GM12878 (cell line): ENCODE data around the gene C16orf95.

Source experiments
- BACH1 ChIP-seq: fragments of 450-650 bp; IDR thresholded peaks from 2 replicates; pipeline ENCODE4 v1.6.1; 2017; ENCODE audit warnings: mild to moderate bottlenecking, borderline replicate concordance
- CTCF ChIP-seq, 3 experiments: IDR thresholded peaks in 2 of 3; conservative IDR thresholded peaks in 1 of 3; 2 replicates each; pipeline ENCODE4 v1.5.1; 2011; ENCODE audit warnings: low read depth in 3 of 3, low read length in 3 of 3, mild to moderate bottlenecking in 3 of 3, control low read depth in 2 of 3, moderate library complexity in 2 of 3, inconsistent platforms in 1 of 3, mixed read lengths in 1 of 3; ENCODE audit not compliant: control insufficient read depth in 2 of 3, insufficient read depth in 1 of 3; ENCODE audit errors: extremely low read depth in 1 of 3
- FOS ChIP-seq: IDR thresholded peaks from 3 replicates; pipeline ENCODE4 v1.6.1; 2011; ENCODE audit warnings: borderline replicate concordance; ENCODE audit not compliant: insufficient read length; ENCODE audit errors: extremely low read depth
- KDM1A ChIP-seq: fragments of 200-600 bp; sonication (generic); IDR thresholded peaks from 2 replicates; pipeline ENCODE4 v1.6.1; 2016; ENCODE audit warnings: borderline replicate concordance
- MEF2A ChIP-seq: IDR thresholded peaks from 2 replicates; pipeline ENCODE4 v1.6.1; 2011; ENCODE audit warnings: low read depth, mild to moderate bottlenecking, low read length, moderate library complexity; ENCODE audit not compliant: insufficient read depth
- NFXL1 ChIP-seq: fragments of 450-650 bp; IDR thresholded peaks from 2 replicates; pipeline ENCODE4 v1.6.1; 2017; ENCODE audit warnings: antibody characterized with exemption, mild to moderate bottlenecking, borderline replicate concordance
- POLR2A ChIP-seq: IDR thresholded peaks from 2 replicates; pipeline ENCODE4 v1.6.1; 2011; ENCODE audit warnings: low read depth, mild to moderate bottlenecking, low read length
- TF ChIP-seq, protein P1 (sequence below): fragments of 450-650 bp; IDR thresholded peaks from 2 replicates; pipeline ENCODE4 v1.6.1; 2018; ENCODE audit warnings: borderline replicate concordance, mild to moderate bottlenecking; ENCODE audit not compliant: partially characterized antibody
- TF ChIP-seq, protein P2 (sequence below): IDR thresholded peaks from 2 replicates; pipeline ENCODE4 v1.6.1; 2011; ENCODE audit warnings: mild to moderate bottlenecking, low read depth, low read length, moderate library complexity; ENCODE audit not compliant: insufficient replicate concordance
- TF ChIP-seq, protein P3 (sequence below): fragments of 450-650 bp; IDR thresholded peaks from 2 replicates; pipeline ENCODE4 v1.6.1; 2016; ENCODE audit warnings: mild to moderate bottlenecking

DNA sequence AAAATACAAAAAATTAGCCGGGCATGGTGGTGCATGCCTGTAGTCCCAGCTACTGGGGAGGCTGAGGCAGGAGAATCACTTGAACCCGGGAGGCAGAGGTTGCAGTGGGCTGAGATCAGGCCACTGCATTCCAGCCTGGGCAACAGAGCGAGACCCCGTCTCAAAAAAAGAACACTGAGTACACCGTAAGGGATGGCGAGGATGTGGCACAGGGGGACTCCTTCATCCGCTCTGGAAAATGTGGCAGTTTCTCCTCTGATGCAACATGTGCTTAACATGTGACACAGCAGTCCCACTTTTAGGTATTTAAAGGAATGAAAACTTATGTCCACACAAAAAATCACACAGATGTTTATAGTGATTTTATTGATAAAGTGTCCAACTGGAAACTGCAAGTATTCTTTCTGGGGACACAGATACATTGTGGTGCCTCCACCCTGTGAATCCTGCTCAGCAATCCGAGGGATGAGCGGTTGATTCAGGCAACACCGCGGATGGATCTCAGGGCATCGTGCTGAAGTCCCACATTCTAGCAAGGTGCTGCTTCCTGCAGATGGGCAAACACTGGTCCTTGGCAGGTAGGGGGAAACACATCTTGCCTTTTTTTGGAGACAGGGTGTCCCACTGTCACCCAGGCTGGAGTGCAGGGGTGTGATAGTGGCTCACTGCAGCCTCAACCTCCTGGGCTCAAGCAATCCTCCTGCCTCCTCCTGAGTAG is 3.5 kb upstream of the C16orf95 start:
- TF ChIP-seq FOS (no peak), KDM1A (no peak), NFXL1 (no peak), MEF2A (no peak), CTCF (IDR thresholded peaks at IDR 0.05 in 2 of 3, conservative IDR thresholded peaks at IDR 0.05 in 1 of 3; ENCODE audit: control insufficient read depth in 2 of 3, extremely low read depth in 1 of 3, insufficient read depth in 1 of 3, low read depth in 3 of 3, low read length in 3 of 3) (no peak), POLR2A (no peak), BACH1 (no peak)
- TF ChIP-seq, protein P1, sequence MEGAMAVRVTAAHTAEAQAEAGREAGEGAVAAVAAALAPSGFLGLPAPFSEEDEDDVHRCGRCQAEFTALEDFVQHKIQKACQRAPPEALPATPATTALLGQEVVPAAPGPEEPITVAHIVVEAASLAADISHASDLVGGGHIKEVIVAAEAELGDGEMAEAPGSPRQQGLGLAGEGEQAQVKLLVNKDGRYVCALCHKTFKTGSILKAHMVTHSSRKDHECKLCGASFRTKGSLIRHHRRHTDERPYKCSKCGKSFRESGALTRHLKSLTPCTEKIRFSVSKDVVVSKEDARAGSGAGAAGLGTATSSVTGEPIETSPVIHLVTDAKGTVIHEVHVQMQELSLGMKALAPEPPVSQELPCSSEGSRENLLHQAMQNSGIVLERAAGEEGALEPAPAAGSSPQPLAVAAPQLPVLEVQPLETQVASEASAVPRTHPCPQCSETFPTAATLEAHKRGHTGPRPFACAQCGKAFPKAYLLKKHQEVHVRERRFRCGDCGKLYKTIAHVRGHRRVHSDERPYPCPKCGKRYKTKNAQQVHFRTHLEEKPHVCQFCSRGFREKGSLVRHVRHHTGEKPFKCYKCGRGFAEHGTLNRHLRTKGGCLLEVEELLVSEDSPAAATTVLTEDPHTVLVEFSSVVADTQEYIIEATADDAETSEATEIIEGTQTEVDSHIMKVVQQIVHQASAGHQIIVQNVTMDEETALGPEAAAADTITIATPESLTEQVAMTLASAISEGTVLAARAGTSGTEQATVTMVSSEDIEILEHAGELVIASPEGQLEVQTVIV, result no peak
- TF ChIP-seq, protein P2, sequence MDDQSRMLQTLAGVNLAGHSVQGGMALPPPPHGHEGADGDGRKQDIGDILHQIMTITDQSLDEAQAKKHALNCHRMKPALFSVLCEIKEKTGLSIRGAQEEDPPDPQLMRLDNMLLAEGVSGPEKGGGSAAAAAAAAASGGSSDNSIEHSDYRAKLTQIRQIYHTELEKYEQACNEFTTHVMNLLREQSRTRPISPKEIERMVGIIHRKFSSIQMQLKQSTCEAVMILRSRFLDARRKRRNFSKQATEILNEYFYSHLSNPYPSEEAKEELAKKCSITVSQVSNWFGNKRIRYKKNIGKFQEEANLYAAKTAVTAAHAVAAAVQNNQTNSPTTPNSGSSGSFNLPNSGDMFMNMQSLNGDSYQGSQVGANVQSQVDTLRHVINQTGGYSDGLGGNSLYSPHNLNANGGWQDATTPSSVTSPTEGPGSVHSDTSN, result no peak
- TF ChIP-seq, protein P3, sequence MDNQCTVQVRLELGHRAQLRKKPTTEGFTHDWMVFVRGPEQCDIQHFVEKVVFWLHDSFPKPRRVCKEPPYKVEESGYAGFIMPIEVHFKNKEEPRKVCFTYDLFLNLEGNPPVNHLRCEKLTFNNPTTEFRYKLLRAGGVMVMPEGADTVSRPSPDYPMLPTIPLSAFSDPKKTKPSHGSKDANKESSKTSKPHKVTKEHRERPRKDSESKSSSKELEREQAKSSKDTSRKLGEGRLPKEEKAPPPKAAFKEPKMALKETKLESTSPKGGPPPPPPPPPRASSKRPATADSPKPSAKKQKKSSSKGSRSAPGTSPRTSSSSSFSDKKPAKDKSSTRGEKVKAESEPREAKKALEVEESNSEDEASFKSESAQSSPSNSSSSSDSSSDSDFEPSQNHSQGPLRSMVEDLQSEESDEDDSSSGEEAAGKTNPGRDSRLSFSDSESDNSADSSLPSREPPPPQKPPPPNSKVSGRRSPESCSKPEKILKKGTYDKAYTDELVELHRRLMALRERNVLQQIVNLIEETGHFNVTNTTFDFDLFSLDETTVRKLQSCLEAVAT, result no peak
